Muscle layer of colon (tissue), 2 donors: ENCODE measurements around the gene PRKCD.

Source experiments
- H3K27ac ChIP-seq: one replicate; pipeline ENCODE4 v1.7.0; 2013; ENCODE audit warnings: low read depth, mild to moderate bottlenecking, low read length, moderate library complexity
- H3K27me3 ChIP-seq, 2 donors: one replicate each; pipeline ENCODE4 v1.7.0; 2013; ENCODE audit warnings: low read length in 2 of 2, mild to moderate bottlenecking in 2 of 2; ENCODE audit not compliant: insufficient read depth in 2 of 2, control insufficient read depth in 1 of 2
- H3K36me3 ChIP-seq: one replicate; pipeline ENCODE4 v1.7.0; 2013; ENCODE audit warnings: mild to moderate bottlenecking, low read length; ENCODE audit not compliant: insufficient read depth
- H3K4me1 ChIP-seq: one replicate; pipeline ENCODE4 v1.7.0; 2013; ENCODE audit warnings: mild to moderate bottlenecking, low read length; ENCODE audit not compliant: insufficient read depth
- H3K4me3 ChIP-seq, 2 donors: one replicate each; pipeline ENCODE4 v1.7.0; 2013; ENCODE audit warnings: low read length in 2 of 2, low read depth in 1 of 2, mild to moderate bottlenecking in 1 of 2, moderate library complexity in 1 of 2
- H3K9ac ChIP-seq: one replicate; pipeline ENCODE4 v1.7.0; 2013; ENCODE audit warnings: low read length
- H3K9me3 ChIP-seq: one replicate; pipeline ENCODE4 v1.7.0; 2013; ENCODE audit warnings: mild to moderate bottlenecking, low read length
- donor health status: abdominal sarcoma.
- donor health status: Adenocarcinoma of cecum.

Gene PRKCD

GRCh38 chr3:53180305-53181023 is 19.5 kb downstream of the PRKCD start:
- Histone ChIP-seq H3K9me3 (no peaks in the 10 kb centered on the region), H3K9ac (no peak overlapping the region), H3K4me3 (no peak overlapping the region), H3K27ac (no peak overlapping the region), H3K36me3 (peaks cover 36% of the 10 kb centered on the region), H3K4me1 (no peaks in the 10 kb centered on the region), H3K27me3 (no peaks in the 10 kb centered on the region)

GRCh38 chr3:53181024-53181371 is 20.0 kb downstream of the PRKCD start:
- Histone ChIP-seq H3K4me3 (no peak overlapping the region), H3K9me3 (no peaks in the 10 kb centered on the region), H3K36me3 (peaks cover 36% of the 10 kb centered on the region), H3K27me3 (no peaks in the 10 kb centered on the region), H3K27ac (no peak overlapping the region), H3K9ac (no peak overlapping the region), H3K4me1 (no peaks in the 10 kb centered on the region)

GRCh38 chr3:53181528-53181927 is 20.5 kb downstream of the PRKCD start:
- Histone ChIP-seq H3K9ac (no peak overlapping the region), H3K36me3 (peaks cover 36% of the 10 kb centered on the region), H3K4me1 (no peaks in the 10 kb centered on the region), H3K27ac (no peak overlapping the region), H3K27me3 (no peaks in the 10 kb centered on the region), H3K9me3 (no peaks in the 10 kb centered on the region), H3K4me3 (no peak overlapping the region)

- no peak overlapping the region for H3K4me3 ChIP-seq
- no peak overlapping the region for H3K27ac ChIP-seq
- peaks cover 36% of the 10 kb centered on the region for H3K36me3 ChIP-seq
- no peak overlapping the region for H3K9ac ChIP-seq
- no peaks in the 10 kb centered on the region for H3K9me3 ChIP-seq
- H3K27me3 ChIP-seq = no peaks in the 10 kb centered on the region
- H3K4me1 ChIP-seq = no peaks in the 10 kb centered on the region
These were observed 21.9 kb downstream of the PRKCD start for GRCh38 chr3:53182764-53183355.

GRCh38 chr3:53183514-53183913 is 22.5 kb downstream of the PRKCD start:
- H3K4me3 ChIP-seq = no peak overlapping the region
- H3K9ac ChIP-seq = no peak overlapping the region

GRCh38 chr3:53184701-53185100 is 23.7 kb downstream of the PRKCD start:
- Histone ChIP-seq H3K27me3 (no peaks in the 10 kb centered on the region), H3K4me1 (no peaks in the 10 kb centered on the region), H3K36me3 (peaks cover 34% of the 10 kb centered on the region), H3K27ac (no peak overlapping the region), H3K4me3 (no peak overlapping the region), H3K9ac (no peak overlapping the region), H3K9me3 (no peaks in the 10 kb centered on the region)

More at GRCh38 chr3:53183514-53183913, 22.5 kb downstream of the PRKCD start:
- Histone ChIP-seq H3K9me3 (no peaks in the 10 kb centered on the region), H3K27me3 (no peaks in the 10 kb centered on the region), H3K4me1 (no peaks in the 10 kb centered on the region), H3K36me3 (peaks cover 37% of the 10 kb centered on the region), H3K27ac (no peak overlapping the region)

- H3K9ac ChIP-seq = no peak overlapping the region
- no peaks in the 10 kb centered on the region for H3K9me3 ChIP-seq
- H3K36me3 ChIP-seq = peaks cover 35% of the 10 kb centered on the region
- H3K27ac ChIP-seq = no peak overlapping the region
- H3K4me1 ChIP-seq = no peaks in the 10 kb centered on the region
- H3K4me3 ChIP-seq = no peak overlapping the region
- no peaks in the 10 kb centered on the region for H3K27me3 ChIP-seq
These were observed 24.9 kb downstream of the PRKCD start for GRCh38 chr3:53185761-53186465.

- Histone ChIP-seq H3K9me3 (no peaks in the 10 kb centered on the region), H3K27me3 (no peaks in the 10 kb centered on the region), H3K36me3 (peaks cover 28% of the 10 kb centered on the region), H3K27ac (no peak overlapping the region), H3K9ac (no peak overlapping the region), H3K4me3 (no peak overlapping the region), H3K4me1 (no peaks in the 10 kb centered on the region)
These were observed 25.7 kb downstream of the PRKCD start for GRCh38 chr3:53186726-53187125.

GRCh38 chr3:53187430-53187829 is 26.4 kb downstream of the PRKCD start:
- peaks cover 27% of the 10 kb centered on the region for H3K36me3 ChIP-seq
- H3K27me3 ChIP-seq = no peaks in the 10 kb centered on the region
- no peak overlapping the region for H3K27ac ChIP-seq
- H3K4me3 ChIP-seq = no peak overlapping the region
- H3K9ac ChIP-seq = no peak overlapping the region
- H3K4me1 ChIP-seq = no peaks in the 10 kb centered on the region
- no peaks in the 10 kb centered on the region for H3K9me3 ChIP-seq

GRCh38 chr3:53188136-53188685 is 27.2 kb downstream of the PRKCD start:
- H3K27me3 ChIP-seq = no peaks in the 10 kb centered on the region
- H3K27ac ChIP-seq = no peak overlapping the region
- H3K9me3 ChIP-seq = no peaks in the 10 kb centered on the region
- H3K36me3 ChIP-seq = peaks cover 26% of the 10 kb centered on the region
- H3K9ac ChIP-seq = no peak overlapping the region
- H3K4me1 ChIP-seq = peaks cover under 1% of the 10 kb centered on the region
- H3K4me3 ChIP-seq = no peak overlapping the region

- H3K4me3 ChIP-seq = no peak overlapping the region
- no peak overlapping the region for H3K9ac ChIP-seq
- H3K36me3 ChIP-seq = peaks cover 23% of the 10 kb centered on the region
- no peak overlapping the region for H3K27ac ChIP-seq
- no peaks in the 10 kb centered on the region for H3K9me3 ChIP-seq
- no peaks in the 10 kb centered on the region for H3K27me3 ChIP-seq
- peaks cover 6% of the 10 kb centered on the region for H3K4me1 ChIP-seq
These were observed 27.7 kb downstream of the PRKCD start for GRCh38 chr3:53188720-53189119.
